Nephron (organoid): ENCODE measurements around the gene CYP11A1.

Source experiments
- H3K27ac Mint-ChIP-seq, 3 experiments: 2 replicates each; pipeline ENCODE4 v1.8.0; 2020; ENCODE audit warnings: mixed read lengths in 3 of 3, mild to moderate bottlenecking in 2 of 3, moderate library complexity in 1 of 3
- H3K27me3 Mint-ChIP-seq: 2 replicates; pipeline ENCODE4 v1.8.0; 2021; ENCODE audit warnings: low read depth, mild to moderate bottlenecking, moderate library complexity, mixed read lengths
- H3K36me3 Mint-ChIP-seq: 2 replicates; pipeline ENCODE4 v1.8.0; 2020; ENCODE audit warnings: low read depth, mixed read lengths
- H3K4me1 Mint-ChIP-seq: 2 replicates; pipeline ENCODE4 v1.8.0; 2020; ENCODE audit warnings: mixed read lengths
- H3K4me3 Mint-ChIP-seq, 3 experiments: 2 replicates each; pipeline ENCODE4 v1.8.0; 2020; ENCODE audit warnings: mild to moderate bottlenecking in 3 of 3, mixed read lengths in 3 of 3, moderate library complexity in 2 of 3
- H3K9me3 Mint-ChIP-seq: 2 replicates; pipeline ENCODE4 v1.8.0; 2020; ENCODE audit warnings: mixed read lengths
- CTCF ChIP-seq, 3 experiments: fragments of 200-600 bp; sonication (generic); IDR thresholded peaks; one replicate each; pipeline ENCODE4 v1.5.0; 2021; ENCODE audit warnings: antibody characterized with exemption in 3 of 3; ENCODE audit not compliant: unreplicated experiment in 3 of 3

Gene CYP11A1

GRCh38 chr15:74376226-74376625 lies 8.8 kb upstream of the CYP11A1 start:
- Mint-ChIP-seq H3K4me1 (peaks cover 9% of the 10 kb centered on the region), H3K4me3 (peak overlapping the region in 1 of 3 experiments; percentile 30), H3K27ac (no peak overlapping the region), H3K9me3 (no peaks in the 10 kb centered on the region), H3K36me3 (no peaks in the 10 kb centered on the region), H3K27me3 (peaks cover 25% of the 10 kb centered on the region)
- no peak for TF ChIP-seq CTCF (IDR thresholded peaks at IDR 0.05; ENCODE audit: unreplicated experiment in 3 of 3)

- Mint-ChIP-seq H3K9me3 (no peaks in the 10 kb centered on the region), H3K27ac (no peak overlapping the region), H3K4me3 (peak overlapping the region; percentile 73 to 84 (median 77)), H3K4me1 (peaks cover 6% of the 10 kb centered on the region), H3K27me3 (peaks cover 25% of the 10 kb centered on the region), H3K36me3 (no peaks in the 10 kb centered on the region)
- peak; percentile 83 to 87 (median 86) for TF ChIP-seq CTCF (IDR thresholded peaks at IDR 0.05; ENCODE audit: unreplicated experiment in 3 of 3)
Observed at GRCh38 chr15:74375303-74375693, 7.9 kb upstream of the CYP11A1 start.

- TF ChIP-seq CTCF (IDR thresholded peaks at IDR 0.05; ENCODE audit: unreplicated experiment in 3 of 3), result no peak
- Mint-ChIP-seq H3K4me3 (peak overlapping the region; percentile 73 to 84 (median 82)), H3K27me3 (peaks cover 25% of the 10 kb centered on the region), H3K4me1 (peaks cover 6% of the 10 kb centered on the region), H3K9me3 (no peaks in the 10 kb centered on the region), H3K27ac (no peak overlapping the region), H3K36me3 (no peaks in the 10 kb centered on the region)
Observed at GRCh38 chr15:74374648-74375302, 7.3 kb upstream of the CYP11A1 start.

GRCh38 chr15:74373731-74374647 lies 6.5 kb upstream of the CYP11A1 start:
- Mint-ChIP-seq H3K27me3 (peaks cover 25% of the 10 kb centered on the region), H3K4me3 (peak overlapping the region; percentile 82 to 84 (median 82))
- peak; percentile 87 to 94 (median 90) for TF ChIP-seq CTCF (IDR thresholded peaks at IDR 0.05; ENCODE audit: unreplicated experiment in 3 of 3)

GRCh38 chr15:74373056-74373650 lies 5.7 kb upstream of the CYP11A1 start:
- peaks cover 25% of the 10 kb centered on the region for H3K27me3 Mint-ChIP-seq
- peak overlapping the region in 1 of 3 experiments; percentile 60 for H3K27ac Mint-ChIP-seq
- H3K36me3 Mint-ChIP-seq, result no peaks in the 10 kb centered on the region
- no peak for TF ChIP-seq CTCF (IDR thresholded peaks at IDR 0.05; ENCODE audit: unreplicated experiment in 3 of 3)
- peaks cover 6% of the 10 kb centered on the region for H3K4me1 Mint-ChIP-seq
- no peaks in the 10 kb centered on the region for H3K9me3 Mint-ChIP-seq
- H3K4me3 Mint-ChIP-seq, result peak overlapping the region; percentile 82 to 84 (median 82)

More at GRCh38 chr15:74373731-74374647, 6.5 kb upstream of the CYP11A1 start:
- Mint-ChIP-seq H3K4me1 (peaks cover 6% of the 10 kb centered on the region), H3K9me3 (no peaks in the 10 kb centered on the region), H3K36me3 (no peaks in the 10 kb centered on the region), H3K27ac (peak overlapping the region in 1 of 3 experiments; percentile 60)
